HepG2 (cell line): ENCODE data around the gene L2HGDH.

Experiments used
- BRD4 ChIP-seq: sonication (generic); formaldehyde crosslinking; IDR thresholded peaks from 2 replicates; pipeline ENCODE4 v1.4.0; 2020; ENCODE audit warnings: missing genetic modification reagents
- CBX5 ChIP-seq: sonication (generic); formaldehyde crosslinking; IDR thresholded peaks from 2 replicates; pipeline ENCODE4 v1.4.0; 2020; ENCODE audit warnings: missing genetic modification reagents, borderline replicate concordance
- FOXK1 ChIP-seq: sonication (generic); formaldehyde crosslinking; IDR thresholded peaks from 2 replicates; pipeline ENCODE4 v1.4.0; 2020; ENCODE audit warnings: low read depth, missing genetic modification reagents, borderline replicate concordance
- HDAC2 ChIP-seq: sonication (generic); formaldehyde crosslinking; IDR thresholded peaks from 2 replicates; pipeline ENCODE4 v1.4.0; 2020; ENCODE audit warnings: missing genetic modification reagents
- SMARCC2 ChIP-seq: fragments of 450-650 bp; IDR thresholded peaks from 2 replicates; pipeline ENCODE4 v1.6.1; 2017; ENCODE audit warnings: antibody characterized with exemption, mild to moderate bottlenecking
- SYNCRIP ChIP-seq: fragments of 200-400 bp; formaldehyde crosslinking; IDR thresholded peaks from 2 replicates; pipeline ENCODE4 v1.6.1; 2018; ENCODE audit warnings: mild to moderate bottlenecking, low read depth, low read length; ENCODE audit not compliant: insufficient read depth
- ZNF17 ChIP-seq: sonication (generic); formaldehyde crosslinking; IDR thresholded peaks from 2 replicates; pipeline ENCODE4 v1.5.0; 2020; ENCODE audit warnings: mild to moderate bottlenecking, missing genetic modification reagents
- ZNF644 ChIP-seq: IDR thresholded peaks from 2 replicates; pipeline ENCODE4 v1.6.1; 2016; ENCODE audit warnings: low read depth
- TF ChIP-seq, protein P1 (sequence below): sonication (generic); formaldehyde crosslinking; IDR thresholded peaks from 2 replicates; pipeline ENCODE4 v1.5.0; 2020; ENCODE audit warnings: mild to moderate bottlenecking, missing genetic modification reagents, moderate library complexity
- TF ChIP-seq, protein P2 (sequence below), 2 experiments: IDR thresholded peaks; 2 replicates each; pipeline ENCODE4 v1.6.1; 2011 to 2012; ENCODE audit warnings: low read length in 2 of 2, borderline replicate concordance in 1 of 2, low read depth in 1 of 2, mild to moderate bottlenecking in 1 of 2, moderate library complexity in 1 of 2
- TF ChIP-seq, protein P3 (sequence below): sonication (generic); formaldehyde crosslinking; conservative IDR thresholded peaks from 2 replicates; pipeline ENCODE4 v1.4.0; 2020; ENCODE audit warnings: missing genetic modification reagents
- TF ChIP-seq, protein P4 (sequence below): conservative IDR thresholded peaks from 2 replicates; pipeline ENCODE4 v1.6.1; 2018; ENCODE audit warnings: missing genetic modification reagents

DNA sequence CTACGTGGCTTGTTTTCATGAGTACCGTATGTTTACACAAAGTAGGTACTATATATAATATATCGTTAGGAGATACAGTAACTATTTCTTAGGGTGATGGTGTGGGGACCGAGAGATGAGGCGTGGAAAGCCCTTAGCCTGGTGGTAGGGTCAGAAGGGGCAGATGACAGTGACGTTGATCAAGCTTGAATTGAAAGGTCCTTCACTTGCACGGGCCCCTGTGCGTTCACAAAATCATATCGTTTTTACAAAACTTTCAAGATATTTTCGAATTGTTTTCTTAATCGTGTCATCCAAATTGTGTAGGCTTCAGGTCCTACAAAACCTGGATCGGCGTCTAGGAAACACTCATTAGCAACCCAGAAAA lies 79.8 kb downstream of the L2HGDH start:
- TF ChIP-seq FOXK1 (CRISPR knock-in tag) (no peak), SYNCRIP (no peak), CBX5 (CRISPR knock-in tag) (no peak), ZNF644 (no peak), ZNF17 (CRISPR knock-in tag) (no peak), SMARCC2 (no peak), BRD4 (CRISPR knock-in tag) (no peak), HDAC2 (no peak)
- TF ChIP-seq, protein P1, sequence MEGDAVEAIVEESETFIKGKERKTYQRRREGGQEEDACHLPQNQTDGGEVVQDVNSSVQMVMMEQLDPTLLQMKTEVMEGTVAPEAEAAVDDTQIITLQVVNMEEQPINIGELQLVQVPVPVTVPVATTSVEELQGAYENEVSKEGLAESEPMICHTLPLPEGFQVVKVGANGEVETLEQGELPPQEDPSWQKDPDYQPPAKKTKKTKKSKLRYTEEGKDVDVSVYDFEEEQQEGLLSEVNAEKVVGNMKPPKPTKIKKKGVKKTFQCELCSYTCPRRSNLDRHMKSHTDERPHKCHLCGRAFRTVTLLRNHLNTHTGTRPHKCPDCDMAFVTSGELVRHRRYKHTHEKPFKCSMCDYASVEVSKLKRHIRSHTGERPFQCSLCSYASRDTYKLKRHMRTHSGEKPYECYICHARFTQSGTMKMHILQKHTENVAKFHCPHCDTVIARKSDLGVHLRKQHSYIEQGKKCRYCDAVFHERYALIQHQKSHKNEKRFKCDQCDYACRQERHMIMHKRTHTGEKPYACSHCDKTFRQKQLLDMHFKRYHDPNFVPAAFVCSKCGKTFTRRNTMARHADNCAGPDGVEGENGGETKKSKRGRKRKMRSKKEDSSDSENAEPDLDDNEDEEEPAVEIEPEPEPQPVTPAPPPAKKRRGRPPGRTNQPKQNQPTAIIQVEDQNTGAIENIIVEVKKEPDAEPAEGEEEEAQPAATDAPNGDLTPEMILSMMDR (CRISPR knock-in tag) = no peak
- TF ChIP-seq, protein P2, sequence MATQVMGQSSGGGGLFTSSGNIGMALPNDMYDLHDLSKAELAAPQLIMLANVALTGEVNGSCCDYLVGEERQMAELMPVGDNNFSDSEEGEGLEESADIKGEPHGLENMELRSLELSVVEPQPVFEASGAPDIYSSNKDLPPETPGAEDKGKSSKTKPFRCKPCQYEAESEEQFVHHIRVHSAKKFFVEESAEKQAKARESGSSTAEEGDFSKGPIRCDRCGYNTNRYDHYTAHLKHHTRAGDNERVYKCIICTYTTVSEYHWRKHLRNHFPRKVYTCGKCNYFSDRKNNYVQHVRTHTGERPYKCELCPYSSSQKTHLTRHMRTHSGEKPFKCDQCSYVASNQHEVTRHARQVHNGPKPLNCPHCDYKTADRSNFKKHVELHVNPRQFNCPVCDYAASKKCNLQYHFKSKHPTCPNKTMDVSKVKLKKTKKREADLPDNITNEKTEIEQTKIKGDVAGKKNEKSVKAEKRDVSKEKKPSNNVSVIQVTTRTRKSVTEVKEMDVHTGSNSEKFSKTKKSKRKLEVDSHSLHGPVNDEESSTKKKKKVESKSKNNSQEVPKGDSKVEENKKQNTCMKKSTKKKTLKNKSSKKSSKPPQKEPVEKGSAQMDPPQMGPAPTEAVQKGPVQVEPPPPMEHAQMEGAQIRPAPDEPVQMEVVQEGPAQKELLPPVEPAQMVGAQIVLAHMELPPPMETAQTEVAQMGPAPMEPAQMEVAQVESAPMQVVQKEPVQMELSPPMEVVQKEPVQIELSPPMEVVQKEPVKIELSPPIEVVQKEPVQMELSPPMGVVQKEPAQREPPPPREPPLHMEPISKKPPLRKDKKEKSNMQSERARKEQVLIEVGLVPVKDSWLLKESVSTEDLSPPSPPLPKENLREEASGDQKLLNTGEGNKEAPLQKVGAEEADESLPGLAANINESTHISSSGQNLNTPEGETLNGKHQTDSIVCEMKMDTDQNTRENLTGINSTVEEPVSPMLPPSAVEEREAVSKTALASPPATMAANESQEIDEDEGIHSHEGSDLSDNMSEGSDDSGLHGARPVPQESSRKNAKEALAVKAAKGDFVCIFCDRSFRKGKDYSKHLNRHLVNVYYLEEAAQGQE (IDR thresholded peaks at IDR 0.05; ENCODE audit: borderline replicate concordance in 1 of 2, low read depth in 1 of 2, low read length in 2 of 2) = no peak
- TF ChIP-seq, protein P3, sequence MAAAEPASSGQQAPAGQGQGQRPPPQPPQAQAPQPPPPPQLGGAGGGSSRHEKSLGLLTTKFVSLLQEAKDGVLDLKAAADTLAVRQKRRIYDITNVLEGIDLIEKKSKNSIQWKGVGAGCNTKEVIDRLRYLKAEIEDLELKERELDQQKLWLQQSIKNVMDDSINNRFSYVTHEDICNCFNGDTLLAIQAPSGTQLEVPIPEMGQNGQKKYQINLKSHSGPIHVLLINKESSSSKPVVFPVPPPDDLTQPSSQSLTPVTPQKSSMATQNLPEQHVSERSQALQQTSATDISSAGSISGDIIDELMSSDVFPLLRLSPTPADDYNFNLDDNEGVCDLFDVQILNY = no peak
- TF ChIP-seq, protein P4, sequence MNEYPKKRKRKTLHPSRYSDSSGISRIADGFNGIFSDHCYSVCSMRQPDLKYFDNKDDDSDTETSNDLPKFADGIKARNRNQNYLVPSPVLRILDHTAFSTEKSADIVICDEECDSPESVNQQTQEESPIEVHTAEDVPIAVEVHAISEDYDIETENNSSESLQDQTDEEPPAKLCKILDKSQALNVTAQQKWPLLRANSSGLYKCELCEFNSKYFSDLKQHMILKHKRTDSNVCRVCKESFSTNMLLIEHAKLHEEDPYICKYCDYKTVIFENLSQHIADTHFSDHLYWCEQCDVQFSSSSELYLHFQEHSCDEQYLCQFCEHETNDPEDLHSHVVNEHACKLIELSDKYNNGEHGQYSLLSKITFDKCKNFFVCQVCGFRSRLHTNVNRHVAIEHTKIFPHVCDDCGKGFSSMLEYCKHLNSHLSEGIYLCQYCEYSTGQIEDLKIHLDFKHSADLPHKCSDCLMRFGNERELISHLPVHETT = no peak
